ENCODE data around the gene XPOT. TPM values are rescaled to one million over a fixed set of nuclear protein-coding genes. Genes with fewer than 3 reads are reported as not detected.

Gene XPOT
- total and polyA plus RNA-seq, 4 donors = 16.7 to 44.8 (median 23.8) TPM

GRCh38 chr12:64457032-64457431, 52.8 kb downstream of the XPOT start:
- no peak for TF ChIP-seq FOXA2 (IDR thresholded peaks at IDR 0.05)
- Histone ChIP-seq H3K9ac (ENCODE audit: low read depth in 1 of 2, low read length in 2 of 2) (no peak overlapping the region), H3K36me3 (ENCODE audit: control insufficient read depth in 4 of 4, insufficient read depth in 3 of 4, low read depth in 1 of 4, low read length in 3 of 4) (peaks cover 0 to 12% (median 1%) of the 10 kb centered on the region in 4 donors), H3K27me3 (ENCODE audit: control insufficient read depth in 4 of 4, insufficient read depth in 4 of 4, low read length in 3 of 4) (no peaks in the 10 kb centered on the region), H3K4me1 (ENCODE audit: control insufficient read depth in 4 of 4, insufficient read depth in 4 of 4, low read length in 3 of 4) (peaks cover 10 to 22% (median 15%) of the 10 kb centered on the region in 4 donors), H3K4me3 (ENCODE audit: low read depth in 1 of 3, low read length in 3 of 3) (no peak overlapping the region), H3K27ac (ENCODE audit: low read depth in 1 of 2, low read length in 2 of 2) (peak overlapping the region; percentile 16 to 56), H3K9me3 (ENCODE audit: control insufficient read depth in 4 of 4, low read length in 3 of 4) (no peaks in the 10 kb centered on the region)
- peak; percentile 44 for DNase-seq (ENCODE audit: low spot score)
- 64% methylated on average over 6 of the region's 6 CpGs for WGBS

DNA sequence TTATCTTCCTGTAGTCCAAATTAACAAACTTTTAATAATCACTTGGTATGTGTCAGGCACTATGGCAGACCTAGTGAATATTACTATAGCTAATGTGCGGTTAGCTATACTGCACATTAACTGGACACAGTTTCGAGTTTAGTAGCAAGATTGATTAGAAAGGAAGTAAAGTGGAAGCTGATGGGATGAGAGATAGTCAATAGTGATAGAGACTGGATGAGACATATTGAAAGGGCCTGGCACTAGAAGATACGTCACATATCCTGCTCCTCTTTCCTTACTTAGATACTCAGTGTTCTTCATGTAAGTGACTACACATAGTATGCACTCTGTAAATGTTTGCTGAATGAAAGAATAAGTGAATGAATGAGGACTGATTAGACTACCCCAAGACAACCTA, 53.3 kb downstream of the XPOT start:
- Histone ChIP-seq H3K36me3 (ENCODE audit: control insufficient read depth in 4 of 4, insufficient read depth in 3 of 4, low read depth in 1 of 4, low read length in 3 of 4) (peaks cover 0 to 12% (median 1%) of the 10 kb centered on the region in 4 donors), H3K27ac (ENCODE audit: low read depth in 1 of 2, low read length in 2 of 2) (peak overlapping the region; percentile 16 to 56), H3K4me3 (ENCODE audit: low read depth in 1 of 3, low read length in 3 of 3) (no peak overlapping the region), H3K27me3 (ENCODE audit: control insufficient read depth in 4 of 4, insufficient read depth in 4 of 4, low read length in 3 of 4) (no peaks in the 10 kb centered on the region), H3K9ac (ENCODE audit: low read depth in 1 of 2, low read length in 2 of 2) (no peak overlapping the region), H3K4me1 (ENCODE audit: control insufficient read depth in 4 of 4, insufficient read depth in 4 of 4, low read length in 3 of 4) (peaks cover 10 to 22% (median 17%) of the 10 kb centered on the region in 4 donors), H3K9me3 (ENCODE audit: control insufficient read depth in 4 of 4, low read length in 3 of 4) (no peaks in the 10 kb centered on the region)
- no peak for DNase-seq (ENCODE audit: low spot score)
- WGBS = 79% methylated on average over 3 of the region's 3 CpGs
- TF ChIP-seq NR2F2 (IDR thresholded peaks at IDR 0.05) (no peak), SP1 (IDR thresholded peaks at IDR 0.05) (no peak), GABPA (IDR thresholded peaks at IDR 0.05 in 1 of 2, conservative IDR thresholded peaks at IDR 0.05 in 1 of 2) (no peak), TAF1 (conservative IDR thresholded peaks at IDR 0.05) (no peak), YY1 (IDR thresholded peaks at IDR 0.05) (no peak), CTCF (IDR thresholded peaks at IDR 0.05; ENCODE audit: low read depth, low read length, missing input control) (no peak), FOXA2 (IDR thresholded peaks at IDR 0.05) (no peak), EGR1 (IDR thresholded peaks at IDR 0.05; ENCODE audit: low read depth in 2 of 2) (no peak), ATF3 (IDR thresholded peaks at IDR 0.05) (no peak), RAD21 (IDR thresholded peaks at IDR 0.05) (no peak), REST (IDR thresholded peaks at IDR 0.05) (no peak), HNF4G (IDR thresholded peaks at IDR 0.05) (no peak), JUND (IDR thresholded peaks at IDR 0.05) (no peak), FOXA1 (IDR thresholded peaks at IDR 0.05) (no peak)
- TF ChIP-seq, protein P1, sequence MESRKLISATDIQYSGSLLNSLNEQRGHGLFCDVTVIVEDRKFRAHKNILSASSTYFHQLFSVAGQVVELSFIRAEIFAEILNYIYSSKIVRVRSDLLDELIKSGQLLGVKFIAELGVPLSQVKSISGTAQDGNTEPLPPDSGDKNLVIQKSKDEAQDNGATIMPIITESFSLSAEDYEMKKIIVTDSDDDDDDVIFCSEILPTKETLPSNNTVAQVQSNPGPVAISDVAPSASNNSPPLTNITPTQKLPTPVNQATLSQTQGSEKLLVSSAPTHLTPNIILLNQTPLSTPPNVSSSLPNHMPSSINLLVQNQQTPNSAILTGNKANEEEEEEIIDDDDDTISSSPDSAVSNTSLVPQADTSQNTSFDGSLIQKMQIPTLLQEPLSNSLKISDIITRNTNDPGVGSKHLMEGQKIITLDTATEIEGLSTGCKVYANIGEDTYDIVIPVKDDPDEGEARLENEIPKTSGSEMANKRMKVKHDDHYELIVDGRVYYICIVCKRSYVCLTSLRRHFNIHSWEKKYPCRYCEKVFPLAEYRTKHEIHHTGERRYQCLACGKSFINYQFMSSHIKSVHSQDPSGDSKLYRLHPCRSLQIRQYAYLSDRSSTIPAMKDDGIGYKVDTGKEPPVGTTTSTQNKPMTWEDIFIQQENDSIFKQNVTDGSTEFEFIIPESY (IDR thresholded peaks at IDR 0.05) = no peak

Data from liver (tissue), 9 donors.